K562 (cell line): ENCODE results near the gene SNW1. TPM values are rescaled to one million over a fixed set of nuclear protein-coding genes. Genes with fewer than 3 reads are reported as not detected.

Experiments used
- BMI1 ChIP-seq: fragments of 150-350 bp; IDR thresholded peaks from 2 replicates; pipeline ENCODE4 v1.6.1; 2014; ENCODE audit warnings: low read length
- CXXC5 ChIP-seq: fragments of 250-450 bp; sonication (Bioruptor Pico); IDR thresholded peaks from 2 replicates; pipeline ENCODE4 v1.8.0; 2022; ENCODE audit warnings: inconsistent platforms, mild to moderate bottlenecking, moderate library complexity
- KLF6 ChIP-seq: fragments of 250-450 bp; sonication (Bioruptor Pico); IDR thresholded peaks from 2 replicates; pipeline ENCODE4 v1.4.0; 2020; ENCODE audit warnings: mild to moderate bottlenecking, moderate library complexity, borderline replicate concordance
- NEUROD1 ChIP-seq: fragments of 150-350 bp; IDR thresholded peaks from 2 replicates; pipeline ENCODE4 v1.6.1; 2014; ENCODE audit warnings: borderline replicate concordance, low read length, low read depth; ENCODE audit not compliant: partially characterized antibody
- RAD51 ChIP-seq: fragments of 450-650 bp; IDR thresholded peaks from 2 replicates; pipeline ENCODE4 v1.7.1; 2016; ENCODE audit warnings: low read depth, mild to moderate bottlenecking, borderline replicate concordance
- TAF7 ChIP-seq: fragments of 450-650 bp; IDR thresholded peaks from 2 replicates; pipeline ENCODE4 v1.6.1; 2016; ENCODE audit warnings: missing genetic modification characterization, missing compliant biosample characterization
- ZBTB8A ChIP-seq: fragments of 450-650 bp; IDR thresholded peaks from 2 replicates; pipeline ENCODE4 v1.6.1; 2018; ENCODE audit warnings: mild to moderate bottlenecking, moderate library complexity; ENCODE audit not compliant: partially characterized antibody
- ZEB2 ChIP-seq: fragments of 450-650 bp; IDR thresholded peaks from 2 replicates; pipeline ENCODE4 v1.6.1; 2016
- ZNF217 ChIP-seq: sonication (generic); formaldehyde crosslinking; IDR thresholded peaks from 2 replicates; pipeline ENCODE4 v1.8.0; 2022; ENCODE audit warnings: mild to moderate bottlenecking, missing genetic modification reagents
- ZNF551 ChIP-seq: fragments of 250-450 bp; sonication (Bioruptor Pico); IDR thresholded peaks from 2 replicates; pipeline ENCODE4 v1.5.0; 2021; ENCODE audit warnings: mild to moderate bottlenecking, moderate library complexity
- polyA plus RNA-seq, 8 experiments: library from polyadenylated mRNA; depleted of rRNA in 4 of 8; stranded (reverse) in 5 of 8; unstranded in 3 of 8; fragments of >200 nt; fragmentation: Nextera tagmentation in 2 of 8; fragmentation: Illumina TruSeq in 1 of 8; extraction: Ambion mirVana in 2 of 8; extraction: Trizol in 1 of 8; gene quantifications; 2 replicates each; pipeline versions ENCODE4 v1.2.1 to v1.2.3, GENCODE V29; 2011 to 2014; ENCODE audit warnings: inconsistent platforms in 1 of 8, missing spikeins in 1 of 8
- total RNA-seq, 7 experiments: library from RNA; depleted of rRNA in 6 of 7; stranded (reverse); fragments of >200 nt in 6 of 7; fragmentation: Illumina TruSeq in 2 of 7; extraction: Trizol in 2 of 7; gene quantifications; 2 replicates each; pipeline versions ENCODE4 v1.2.1 to v1.2.3, GENCODE V29; 2011 to 2021; ENCODE audit warnings: low replicate concordance in 1 of 7
- TF ChIP-seq, protein P1 (sequence below), 2 experiments: IDR thresholded peaks in 1 of 2; conservative IDR thresholded peaks in 1 of 2; 2 replicates each; pipeline ENCODE4 v1.6.1; 2016; ENCODE audit warnings: low read depth in 2 of 2, mild to moderate bottlenecking in 1 of 2, missing compliant biosample characterization in 1 of 2, missing genetic modification characterization in 1 of 2, moderate library complexity in 1 of 2
- TF ChIP-seq, protein P2 (sequence below): IDR thresholded peaks from 2 replicates; pipeline ENCODE4 v1.6.1; 2014; ENCODE audit warnings: antibody characterized with exemption
- TF ChIP-seq, protein P3 (sequence below): fragments of 450-650 bp; conservative IDR thresholded peaks from 2 replicates; pipeline ENCODE4 v1.6.1; 2016; ENCODE audit warnings: missing genetic modification characterization, low read depth, mild to moderate bottlenecking, missing compliant biosample characterization, moderate library complexity

Gene SNW1
- total and polyA plus RNA-seq, 9 of the 15 experiments (the other 6 are each of a cell fraction or from before 2014, with no cell fraction given), result 64.4 to 143 (median 98.2) TPM

DNA sequence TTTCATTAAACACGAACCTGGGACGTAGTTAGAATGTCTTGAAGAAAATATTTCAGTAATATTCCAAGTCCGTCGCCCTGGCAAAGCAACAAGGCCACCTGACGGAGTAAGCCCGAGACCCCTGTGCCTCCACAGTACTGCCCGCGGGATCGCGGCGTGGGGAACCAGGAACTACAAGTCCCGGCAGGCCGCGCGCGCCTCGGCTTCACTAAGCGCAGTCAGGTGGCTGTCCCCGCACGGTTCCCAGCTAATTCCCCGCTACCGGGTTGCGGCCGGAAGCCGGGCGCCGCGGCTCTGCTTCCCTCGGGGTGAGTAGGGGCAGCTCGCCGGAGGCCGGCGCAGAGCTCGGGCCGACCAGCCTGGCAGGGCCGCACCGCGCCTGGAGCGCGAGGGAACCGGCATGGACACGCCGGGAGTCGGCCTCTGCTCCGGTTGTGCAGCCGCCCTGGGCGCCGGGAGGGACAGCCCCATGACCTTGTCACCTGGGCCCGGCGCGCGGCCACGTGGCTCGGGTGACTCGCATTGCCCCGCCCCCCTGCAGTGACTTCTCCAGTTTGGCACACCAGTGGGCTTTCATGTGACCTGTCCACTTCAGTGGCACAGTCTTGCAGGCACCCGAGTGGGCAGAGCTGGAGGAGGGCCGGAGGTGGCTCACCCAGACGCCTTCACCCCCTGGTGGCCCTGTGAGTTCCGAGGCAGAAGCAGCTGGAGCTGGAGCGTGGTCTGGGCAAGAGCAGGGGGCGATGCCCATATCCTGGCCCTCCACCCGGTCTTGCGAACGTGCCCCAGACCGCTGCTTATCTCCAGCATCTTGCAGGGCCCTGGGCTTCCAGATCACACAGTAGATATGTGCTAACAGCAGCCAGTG is 39.1 kb upstream of the SNW1 start, which contains the start of gene ADCK1 (continued):
- TF ChIP-seq, protein P1, sequence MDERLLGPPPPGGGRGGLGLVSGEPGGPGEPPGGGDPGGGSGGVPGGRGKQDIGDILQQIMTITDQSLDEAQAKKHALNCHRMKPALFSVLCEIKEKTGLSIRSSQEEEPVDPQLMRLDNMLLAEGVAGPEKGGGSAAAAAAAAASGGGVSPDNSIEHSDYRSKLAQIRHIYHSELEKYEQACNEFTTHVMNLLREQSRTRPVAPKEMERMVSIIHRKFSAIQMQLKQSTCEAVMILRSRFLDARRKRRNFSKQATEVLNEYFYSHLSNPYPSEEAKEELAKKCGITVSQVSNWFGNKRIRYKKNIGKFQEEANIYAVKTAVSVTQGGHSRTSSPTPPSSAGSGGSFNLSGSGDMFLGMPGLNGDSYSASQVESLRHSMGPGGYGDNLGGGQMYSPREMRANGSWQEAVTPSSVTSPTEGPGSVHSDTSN (CRISPR knock-in tag; IDR thresholded peaks at IDR 0.05; ENCODE audit: low read depth), result no peak
- TF ChIP-seq, protein P1 (tag; conservative IDR thresholded peaks at IDR 0.05; ENCODE audit: low read depth), result no peak
- no peak for TF ChIP-seq TAF7
- TF ChIP-seq, protein P2, sequence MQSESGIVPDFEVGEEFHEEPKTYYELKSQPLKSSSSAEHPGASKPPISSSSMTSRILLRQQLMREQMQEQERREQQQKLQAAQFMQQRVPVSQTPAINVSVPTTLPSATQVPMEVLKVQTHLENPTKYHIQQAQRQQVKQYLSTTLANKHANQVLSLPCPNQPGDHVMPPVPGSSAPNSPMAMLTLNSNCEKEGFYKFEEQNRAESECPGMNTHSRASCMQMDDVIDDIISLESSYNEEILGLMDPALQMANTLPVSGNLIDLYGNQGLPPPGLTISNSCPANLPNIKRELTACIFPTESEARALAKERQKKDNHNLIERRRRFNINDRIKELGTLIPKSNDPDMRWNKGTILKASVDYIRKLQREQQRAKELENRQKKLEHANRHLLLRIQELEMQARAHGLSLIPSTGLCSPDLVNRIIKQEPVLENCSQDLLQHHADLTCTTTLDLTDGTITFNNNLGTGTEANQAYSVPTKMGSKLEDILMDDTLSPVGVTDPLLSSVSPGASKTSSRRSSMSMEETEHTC, result peak; percentile 15; the same call in 1 of the 2 replicates
- TF ChIP-seq BMI1, result no peak
- no peak for TF ChIP-seq ZNF217
- TF ChIP-seq, protein P3, sequence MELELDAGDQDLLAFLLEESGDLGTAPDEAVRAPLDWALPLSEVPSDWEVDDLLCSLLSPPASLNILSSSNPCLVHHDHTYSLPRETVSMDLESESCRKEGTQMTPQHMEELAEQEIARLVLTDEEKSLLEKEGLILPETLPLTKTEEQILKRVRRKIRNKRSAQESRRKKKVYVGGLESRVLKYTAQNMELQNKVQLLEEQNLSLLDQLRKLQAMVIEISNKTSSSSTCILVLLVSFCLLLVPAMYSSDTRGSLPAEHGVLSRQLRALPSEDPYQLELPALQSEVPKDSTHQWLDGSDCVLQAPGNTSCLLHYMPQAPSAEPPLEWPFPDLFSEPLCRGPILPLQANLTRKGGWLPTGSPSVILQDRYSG, result no peak; the same call in 1 of the 2 replicates
- no peak for TF ChIP-seq KLF6
- no peak for TF ChIP-seq ZEB2
- TF ChIP-seq RAD51, result peak; percentile 83
- TF ChIP-seq CXXC5 (CRISPR knock-in tag), result peak; percentile 82
- no peak for TF ChIP-seq NEUROD1
- TF ChIP-seq ZBTB8A, result no peak
- TF ChIP-seq ZNF551 (CRISPR knock-in tag), result no peak
